H54 (cell line): Measurements from ENCODE around the gene VPS13D.
"Not testable (repeated sequence)": the region's sequence is repeated elsewhere in the genome, so short reads cannot be mapped to it uniquely, and the experiment has no call there.

Source experiments
- DNase-seq: peaks from one replicate; pipeline ENCODE4 v3.0.0; 2011; ENCODE audit warnings: low spot score, mixed read lengths; ENCODE audit not compliant: insufficient read length
- FAIRE-seq: peaks from 3 replicates; lab custom pipeline; 2011; peaks lifted over from hg19 to GRCh38; lab: Jason Lieb, UNC
- POLR2A ChIP-seq: IDR thresholded peaks from 2 replicates; pipeline ENCODE4 v1.6.1; 2011; ENCODE audit warnings: low read depth, mild to moderate bottlenecking, low read length

VPS13D gene

DNA sequence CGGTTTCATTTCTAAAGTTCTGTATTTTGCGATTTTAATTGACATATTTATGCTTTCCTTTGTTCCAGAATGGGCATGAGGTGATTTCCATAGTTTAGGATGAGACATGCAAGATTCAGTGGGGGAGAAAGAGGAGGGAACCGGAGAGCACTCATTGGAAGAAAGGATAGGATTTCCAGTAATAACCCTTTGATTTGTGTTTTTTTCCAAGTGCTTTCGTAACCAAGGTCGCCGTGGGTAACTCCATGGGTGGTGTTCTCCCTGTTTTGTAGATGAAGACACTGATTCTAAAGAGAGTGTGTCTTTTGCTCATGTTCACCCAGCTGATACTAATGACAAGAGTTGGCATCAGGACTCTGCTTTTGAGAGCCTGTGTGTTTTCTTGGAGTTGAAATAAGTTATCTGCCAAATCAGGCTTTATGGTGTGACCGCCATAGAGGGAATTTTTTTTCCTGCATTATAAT is 218.1 kb downstream of the VPS13D start:
- FAIRE-seq (no peak), DNase-seq (no peak)
- no peak for TF ChIP-seq POLR2A

DNA sequence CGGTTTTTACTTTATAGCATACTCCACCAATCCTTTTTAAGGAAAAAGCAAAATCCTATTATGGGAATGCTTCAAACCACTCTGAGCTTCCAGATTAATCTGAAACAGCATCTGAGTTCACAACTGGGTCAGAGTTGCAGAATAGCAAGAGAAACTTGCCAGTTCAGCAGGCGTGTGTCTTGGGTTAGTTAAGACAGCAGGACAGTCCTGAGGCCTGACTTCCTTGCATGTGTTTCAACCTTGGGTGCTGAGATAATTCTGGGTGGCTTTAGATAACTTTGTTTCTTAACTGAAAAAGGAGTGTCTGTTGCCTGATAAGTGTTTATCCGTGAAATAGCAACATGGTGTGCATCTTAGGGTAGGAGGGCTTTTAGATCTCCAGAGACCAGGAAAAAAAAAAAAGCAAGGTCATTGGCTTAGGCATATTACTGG is 218.9 kb downstream of the VPS13D start:
- peak; percentile 30 for FAIRE-seq
- TF ChIP-seq POLR2A = no peak
- DNase-seq = no peak

DNA sequence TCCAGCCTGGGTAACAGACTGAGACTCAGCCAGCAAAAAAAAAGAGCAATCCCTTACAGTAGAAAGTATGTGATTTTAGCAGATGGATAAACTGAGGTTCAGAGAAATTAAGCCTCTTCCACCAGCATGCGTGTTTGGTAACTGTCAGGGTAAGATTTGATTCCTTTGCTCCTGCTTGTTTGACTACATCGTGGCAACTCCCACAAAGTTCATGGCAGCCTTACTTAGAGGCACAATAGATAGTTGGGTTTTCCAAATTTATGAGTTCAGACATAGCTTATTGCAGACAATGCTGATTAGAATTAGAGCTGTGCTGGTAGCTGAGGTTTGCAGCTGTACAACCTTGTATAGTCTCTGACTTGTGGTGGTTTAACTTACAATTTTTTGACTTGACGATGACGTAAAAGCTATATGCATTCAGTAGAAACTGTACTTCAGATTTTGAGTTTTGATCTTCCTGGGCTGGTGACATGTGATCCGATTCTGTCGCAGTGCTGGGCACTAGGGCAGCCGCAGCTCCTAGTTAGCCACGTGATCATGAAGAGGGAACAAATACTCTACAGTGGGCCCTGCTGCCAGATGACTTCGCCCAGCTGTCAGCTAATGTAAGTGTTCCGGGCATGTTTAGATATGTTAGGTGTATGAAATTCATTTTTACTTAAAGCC is 220.4 kb downstream of the VPS13D start:
- TF ChIP-seq POLR2A = no peak
- FAIRE-seq (no peak), DNase-seq (no peak)

DNA sequence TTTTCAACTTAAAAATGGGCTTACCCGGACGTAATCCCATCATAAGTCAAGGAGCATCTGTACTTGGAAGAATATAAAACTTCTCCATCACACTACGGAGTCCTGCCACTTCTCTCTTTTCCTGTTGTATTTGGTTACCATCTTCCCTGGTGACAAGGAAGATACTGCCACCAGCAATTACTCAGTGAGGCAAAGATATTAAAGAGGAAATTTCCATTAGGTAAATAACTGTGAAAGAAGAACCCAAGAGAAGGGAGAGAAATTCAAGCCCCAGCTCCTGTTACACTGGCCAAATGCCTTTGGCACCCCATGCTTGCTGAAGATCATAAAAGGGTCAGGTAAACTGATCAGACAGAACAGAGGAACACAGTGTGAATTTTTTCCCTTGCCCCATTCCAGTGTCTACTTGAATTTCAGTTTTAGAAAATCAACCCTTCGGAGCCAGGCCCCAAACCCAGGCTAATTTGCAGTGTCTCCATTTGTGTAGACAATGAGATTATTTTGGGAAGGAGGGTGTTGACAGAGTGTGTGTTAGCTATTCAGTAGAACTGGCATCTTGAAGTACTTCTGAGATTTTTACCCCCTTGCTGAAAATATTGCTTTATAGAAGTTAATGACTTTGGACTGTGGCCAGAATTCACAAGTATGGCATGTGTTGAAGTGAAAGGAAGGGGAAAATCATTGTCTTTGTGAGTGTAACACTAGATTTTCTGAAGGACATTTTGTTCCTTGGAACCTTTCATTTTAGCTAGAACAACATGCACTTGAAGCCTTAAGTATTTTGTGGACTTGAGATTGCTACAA is 221.1 kb downstream of the VPS13D start:
- no peak for FAIRE-seq
- no peak for DNase-seq
- TF ChIP-seq POLR2A = no peak

DNA sequence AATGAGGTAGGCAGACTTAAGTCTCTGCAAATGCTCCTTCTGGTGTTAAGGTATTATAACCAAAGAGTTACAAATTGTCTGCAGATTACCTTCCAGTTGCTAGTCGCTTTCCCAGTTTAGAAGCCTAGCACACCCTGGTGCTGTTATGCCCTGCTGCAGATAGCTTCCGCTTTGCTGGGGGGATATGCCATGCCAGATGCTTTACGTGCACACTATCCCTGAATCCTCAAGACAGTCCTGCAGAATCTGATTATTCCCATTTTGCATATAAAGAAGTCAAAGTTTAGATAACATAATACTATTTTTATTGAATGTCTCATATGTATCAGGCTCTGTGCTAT is 221.7 kb downstream of the VPS13D start:
- no peak for TF ChIP-seq POLR2A
- FAIRE-seq (no peak), DNase-seq (no peak)

DNA sequence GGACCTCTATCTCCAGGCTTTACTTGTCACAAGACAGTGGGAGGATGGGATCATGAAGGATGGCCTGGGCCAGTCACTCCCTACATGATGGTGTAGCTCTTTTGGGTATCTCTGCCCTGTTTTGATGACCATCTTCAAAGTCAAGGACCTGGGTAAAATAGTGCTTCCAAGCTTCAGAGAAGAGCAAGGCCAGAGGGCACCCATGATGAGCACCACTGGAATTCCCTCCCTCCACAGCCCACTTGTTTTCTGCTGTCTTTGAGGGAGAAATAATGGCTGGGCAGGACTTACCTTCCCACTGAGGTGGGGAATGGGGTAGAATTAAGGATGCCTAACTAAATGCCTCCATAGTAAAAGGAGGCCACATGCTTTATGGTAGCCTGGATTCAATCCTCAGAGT is 222.4 kb downstream of the VPS13D start:
- FAIRE-seq (no peak), DNase-seq (no peak)
- no peak for TF ChIP-seq POLR2A

DNA sequence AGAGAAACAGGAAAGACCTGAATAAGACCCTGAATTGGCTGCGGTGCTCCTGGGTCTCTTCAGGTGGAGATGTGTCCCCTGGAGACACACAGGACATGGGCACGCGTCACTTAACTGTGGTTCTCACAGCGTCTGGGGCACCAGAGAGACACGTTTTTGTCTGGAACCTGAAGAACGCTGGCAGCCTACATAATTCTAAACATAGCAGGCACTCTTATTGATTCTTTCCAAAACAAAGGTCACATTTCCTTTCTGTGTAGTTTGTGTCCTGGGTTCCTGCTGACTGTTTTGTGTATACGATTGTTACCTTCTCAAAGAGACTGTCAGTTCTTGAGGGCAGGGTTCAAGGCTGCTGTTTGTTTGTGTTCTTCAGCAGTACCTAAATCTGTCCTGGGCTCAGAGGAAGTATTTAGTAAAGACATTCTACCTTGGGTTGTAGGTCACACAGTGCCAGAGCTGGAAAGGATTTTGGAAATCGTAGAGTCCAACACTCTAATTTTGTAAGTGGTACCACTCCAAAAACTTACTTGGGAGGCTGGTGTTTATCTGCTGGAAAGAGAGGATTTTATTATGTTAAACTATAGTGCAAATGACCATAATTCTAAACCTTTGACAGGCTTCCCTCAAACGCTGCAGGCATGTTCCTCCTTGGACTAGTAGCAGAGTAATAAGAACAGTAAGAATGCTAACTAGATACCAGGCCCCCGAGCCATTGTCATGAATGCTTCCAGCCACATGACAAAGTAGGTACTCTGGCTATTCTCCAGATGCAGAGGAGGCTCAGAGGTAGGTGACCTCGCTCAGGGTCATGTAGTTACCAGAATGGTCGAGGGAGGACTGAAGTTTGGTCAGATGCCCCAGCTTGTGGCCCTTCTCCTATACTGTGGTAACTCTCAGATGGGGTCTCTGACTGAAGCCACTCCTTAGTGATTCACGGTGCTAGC is 223.8 kb downstream of the VPS13D start:
- TF ChIP-seq POLR2A = no peak
- DNase-seq (no peak), FAIRE-seq (no peak)

DNA sequence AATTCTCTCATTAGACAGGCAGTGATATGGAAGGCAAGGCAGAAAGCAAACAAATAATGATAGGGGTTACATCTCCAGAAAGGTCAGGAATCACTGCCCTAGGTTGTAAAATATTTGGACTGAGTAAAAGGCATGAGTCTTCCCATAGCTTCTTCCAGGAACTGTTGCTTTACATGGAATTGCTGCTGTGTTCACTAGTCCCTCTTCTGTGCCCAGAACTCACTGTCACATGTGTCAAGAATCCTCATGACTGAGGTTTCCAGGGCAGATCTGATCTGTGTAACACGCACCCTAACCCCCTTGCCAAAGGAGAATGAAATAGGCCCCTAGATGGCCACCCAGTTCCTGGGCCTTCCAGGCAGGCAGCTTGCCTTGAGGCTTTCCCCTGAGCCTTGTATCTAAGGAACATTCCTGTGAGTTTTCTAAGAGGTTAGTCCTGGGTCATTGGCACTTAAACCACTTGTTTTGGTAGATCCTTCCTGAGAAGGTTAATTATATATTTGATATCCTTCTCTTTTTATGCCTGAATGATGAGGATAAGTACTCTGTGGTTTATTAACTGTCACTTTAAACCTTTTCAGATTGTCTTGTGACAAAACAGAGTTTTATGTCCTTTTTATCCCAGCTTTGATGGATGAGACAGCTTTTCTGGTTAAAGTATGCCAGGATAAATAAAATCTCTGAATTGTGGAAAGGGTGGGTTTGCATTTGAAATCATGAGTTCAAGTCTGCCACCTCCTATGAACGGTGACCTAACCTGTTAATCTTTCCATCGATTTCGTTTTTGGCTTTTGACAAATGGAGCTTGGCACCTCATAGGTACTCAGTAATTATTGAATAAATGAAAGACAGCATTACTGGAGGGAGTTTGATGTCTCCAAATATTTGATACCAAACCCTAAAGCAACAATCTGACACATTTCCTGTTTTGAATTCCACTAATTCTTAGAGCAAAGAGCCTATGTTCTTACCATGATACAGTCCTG is 224.9 kb downstream of the VPS13D start:
- no peak for DNase-seq
- no peak for TF ChIP-seq POLR2A
- no peak for FAIRE-seq

DNA sequence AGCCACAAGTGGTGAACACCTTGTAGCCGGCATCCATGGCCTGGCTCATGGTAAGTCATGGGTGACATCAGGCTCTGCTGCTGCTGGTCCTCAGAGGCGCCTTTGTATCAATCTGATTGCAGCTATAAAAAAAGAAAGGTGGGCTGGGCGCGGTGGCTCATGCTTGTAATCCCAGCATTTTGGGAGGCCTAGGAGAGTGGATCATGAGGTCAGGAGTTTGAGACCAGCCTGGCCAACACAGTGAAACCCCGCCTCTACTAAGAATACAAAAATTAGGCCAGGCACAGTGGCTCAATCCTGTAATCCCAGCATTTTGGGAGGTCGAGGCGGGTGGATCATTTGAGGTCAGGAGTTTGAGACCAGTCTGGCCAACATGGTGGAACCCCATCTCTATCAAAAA is 226.3 kb downstream of the VPS13D start:
- FAIRE-seq, DNase-seq: not testable (repeated sequence)

DNA sequence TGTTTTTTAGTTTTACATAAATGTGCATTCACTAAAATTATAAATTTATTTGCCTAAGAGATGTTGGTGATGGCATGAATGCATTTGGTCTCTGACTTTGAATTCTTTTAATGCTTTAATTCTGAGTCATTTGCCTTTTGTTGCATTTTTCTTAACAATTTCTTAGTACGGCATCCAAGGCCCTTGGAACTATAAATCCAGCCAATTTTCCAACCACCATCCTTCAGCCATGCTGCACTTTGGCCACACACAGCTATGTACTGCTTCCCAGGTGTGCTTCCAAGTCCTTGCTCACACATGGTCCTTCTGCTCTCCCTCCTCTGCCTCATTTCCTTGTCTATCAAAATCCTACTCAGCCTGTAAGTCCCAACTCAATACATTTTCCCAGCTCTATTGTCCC is 227.1 kb downstream of the VPS13D start:
- FAIRE-seq (peak; percentile 65), DNase-seq (no peak)
- TF ChIP-seq POLR2A = no peak

DNA sequence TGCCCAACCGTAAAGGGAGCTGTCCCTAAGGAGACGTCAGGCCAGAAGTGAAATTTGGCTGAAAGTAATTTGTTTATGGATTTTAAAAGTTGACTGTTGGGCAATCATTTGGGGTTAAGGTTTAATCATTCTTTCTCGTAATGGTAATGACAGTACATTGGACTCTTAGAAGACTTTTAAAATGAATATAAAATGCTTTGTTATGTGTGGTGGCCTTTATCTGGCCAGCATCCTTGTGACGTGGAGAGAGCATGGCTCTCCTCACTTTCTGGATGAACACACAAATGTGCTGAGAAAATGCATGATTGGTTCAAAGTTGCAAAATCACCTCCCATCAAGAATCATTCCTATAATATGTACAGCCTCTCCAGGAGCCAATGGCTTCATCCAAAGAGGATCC is 227.9 kb downstream of the VPS13D start:
- TF ChIP-seq POLR2A = no peak
- no peak for DNase-seq
- FAIRE-seq = no peak

DNA sequence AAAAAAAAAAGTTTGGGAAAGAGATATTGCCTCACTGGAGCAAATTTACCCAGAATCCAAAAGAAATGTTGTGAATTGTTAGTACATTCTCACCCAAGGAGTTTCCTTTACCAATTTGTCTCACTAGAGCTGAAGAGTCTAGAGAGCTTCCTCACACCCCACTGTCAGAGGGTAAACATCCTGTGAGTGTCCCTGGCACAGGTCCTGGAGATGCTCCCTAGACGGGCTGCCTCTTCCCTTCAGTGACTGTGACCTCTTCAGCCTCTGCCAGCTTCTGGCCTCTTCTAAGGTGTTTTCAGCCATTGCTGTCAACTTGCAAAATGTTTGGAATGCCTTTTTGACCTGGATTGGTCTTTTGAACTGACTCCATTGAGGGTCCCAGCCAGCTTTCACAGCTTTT is 228.7 kb downstream of the VPS13D start:
- no peak for TF ChIP-seq POLR2A
- DNase-seq = no peak
- no peak for FAIRE-seq

DNA sequence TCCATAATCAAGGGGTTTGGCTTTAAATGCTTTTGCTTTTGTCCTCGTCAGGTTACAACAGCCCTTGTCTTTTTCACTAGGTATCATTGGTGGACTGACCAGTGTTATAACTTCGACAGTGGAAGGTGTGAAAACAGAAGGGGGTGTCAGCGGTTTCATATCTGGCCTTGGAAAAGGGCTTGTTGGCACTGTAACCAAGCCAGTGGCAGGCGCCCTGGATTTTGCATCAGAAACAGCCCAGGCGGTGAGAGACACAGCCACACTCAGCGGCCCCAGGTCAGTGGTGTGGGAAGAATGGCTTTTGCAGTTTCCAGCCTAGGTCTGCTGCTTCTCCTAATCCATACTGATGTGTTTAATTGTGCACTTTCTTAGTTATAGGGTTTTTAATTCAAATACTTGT is 230.3 kb downstream of the VPS13D start:
- FAIRE-seq (no peak), DNase-seq (no peak)
- no peak for TF ChIP-seq POLR2A
